ENCODE measurements around the gene EFNB2. TPM values are rescaled to one million over a fixed set of nuclear protein-coding genes. Genes with fewer than 3 reads are reported as not detected.

The EFNB2 gene
- total RNA-seq, 4 donors from 2014 or later = 17.1 to 45.4 (median 28.3) TPM

DNA sequence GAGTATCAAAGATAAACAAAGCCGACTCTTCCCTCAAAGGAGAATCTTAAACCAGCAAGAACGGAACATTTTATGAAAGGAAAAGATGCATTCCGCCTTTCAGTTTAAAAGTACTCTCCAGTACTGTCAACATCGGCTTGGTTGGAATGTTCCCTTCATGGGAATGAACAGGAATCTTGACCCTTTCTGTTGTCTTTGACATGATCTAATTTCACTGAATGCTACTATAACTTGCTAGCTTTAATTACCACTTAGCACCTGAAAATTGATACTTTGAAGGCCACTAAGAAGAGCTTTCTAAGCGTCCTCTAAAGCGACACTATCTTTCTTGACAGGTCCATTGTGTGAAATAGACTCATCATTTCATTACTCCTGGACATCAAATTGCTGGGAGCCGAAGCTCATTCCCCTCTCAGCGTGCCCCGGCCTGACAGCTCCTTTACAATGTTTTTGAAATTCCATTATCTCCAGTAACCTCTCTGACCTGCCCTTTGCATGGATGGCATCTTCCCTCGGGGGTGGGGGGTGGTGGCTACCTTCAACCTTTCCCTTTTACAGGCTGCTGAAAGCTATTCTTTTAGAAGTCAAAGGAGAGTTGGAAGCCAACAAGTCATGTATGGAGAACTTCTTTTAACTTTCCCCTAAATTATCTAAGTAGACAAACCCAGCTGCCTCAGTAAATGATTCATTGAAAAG lies 67.9 kb downstream of the EFNB2 start:
- H3K36me3 ChIP-seq = no peaks in the 10 kb centered on the region
- H3K27ac ChIP-seq = no peak overlapping the region
- no peak for TF ChIP-seq EP300 (IDR thresholded peaks at IDR 0.05)
- TF ChIP-seq POLR2A (IDR thresholded peaks at IDR 0.05) = no peak
- no peak for TF ChIP-seq POLR2AphosphoS5 (IDR thresholded peaks at IDR 0.05)
- TF ChIP-seq, protein P1, sequence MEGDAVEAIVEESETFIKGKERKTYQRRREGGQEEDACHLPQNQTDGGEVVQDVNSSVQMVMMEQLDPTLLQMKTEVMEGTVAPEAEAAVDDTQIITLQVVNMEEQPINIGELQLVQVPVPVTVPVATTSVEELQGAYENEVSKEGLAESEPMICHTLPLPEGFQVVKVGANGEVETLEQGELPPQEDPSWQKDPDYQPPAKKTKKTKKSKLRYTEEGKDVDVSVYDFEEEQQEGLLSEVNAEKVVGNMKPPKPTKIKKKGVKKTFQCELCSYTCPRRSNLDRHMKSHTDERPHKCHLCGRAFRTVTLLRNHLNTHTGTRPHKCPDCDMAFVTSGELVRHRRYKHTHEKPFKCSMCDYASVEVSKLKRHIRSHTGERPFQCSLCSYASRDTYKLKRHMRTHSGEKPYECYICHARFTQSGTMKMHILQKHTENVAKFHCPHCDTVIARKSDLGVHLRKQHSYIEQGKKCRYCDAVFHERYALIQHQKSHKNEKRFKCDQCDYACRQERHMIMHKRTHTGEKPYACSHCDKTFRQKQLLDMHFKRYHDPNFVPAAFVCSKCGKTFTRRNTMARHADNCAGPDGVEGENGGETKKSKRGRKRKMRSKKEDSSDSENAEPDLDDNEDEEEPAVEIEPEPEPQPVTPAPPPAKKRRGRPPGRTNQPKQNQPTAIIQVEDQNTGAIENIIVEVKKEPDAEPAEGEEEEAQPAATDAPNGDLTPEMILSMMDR (IDR thresholded peaks at IDR 0.05) = no peak
- H3K9me3 ChIP-seq = no peaks in the 10 kb centered on the region
- no peak overlapping the region for H3K4me3 ChIP-seq
- WGBS = 84% methylated on average over 10 of the region's 10 CpGs
- no peak for DNase-seq (ENCODE audit: low spot score in 2 of 2)
- H3K27me3 ChIP-seq = peaks cover 3% of the 10 kb centered on the region
- peaks cover 14% of the 10 kb centered on the region for H3K4me1 ChIP-seq

- H3K4me1 ChIP-seq = peaks cover 7% of the 10 kb centered on the region
Measured at GRCh38 chr13:106466691-106467426, 68.6 kb downstream of the EFNB2 start.

DNA sequence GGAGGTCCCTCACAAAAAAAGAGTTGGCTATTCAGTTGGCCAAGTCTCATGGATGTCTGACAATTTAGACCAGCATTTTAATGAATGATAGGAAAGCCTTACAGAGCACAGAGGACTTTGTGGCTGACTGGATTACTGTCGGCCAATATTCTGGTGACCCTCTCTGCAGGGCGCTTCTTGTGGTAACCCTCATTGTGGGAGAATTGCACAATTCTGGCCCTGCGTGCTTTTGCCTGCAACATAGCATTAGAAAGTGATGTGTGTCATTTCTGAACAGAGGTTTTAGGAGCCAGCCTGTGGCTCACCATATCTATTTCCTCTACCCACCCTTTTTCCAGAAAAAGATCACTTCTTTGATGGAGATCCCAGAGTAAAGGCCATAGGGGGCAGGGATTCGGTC lies 71.4 kb downstream of the EFNB2 start:
- TF ChIP-seq, protein P1 (IDR thresholded peaks at IDR 0.05) = no peak
- no peak for TF ChIP-seq POLR2AphosphoS5 (IDR thresholded peaks at IDR 0.05)
- no peak for TF ChIP-seq POLR2A (IDR thresholded peaks at IDR 0.05)
- no peak for TF ChIP-seq EP300 (IDR thresholded peaks at IDR 0.05)
- Histone ChIP-seq H3K36me3 (no peaks in the 10 kb centered on the region), H3K4me1 (peaks cover 6% of the 10 kb centered on the region), H3K27ac (no peak overlapping the region), H3K4me3 (no peak overlapping the region), H3K27me3 (peaks cover 3% of the 10 kb centered on the region), H3K9me3 (no peaks in the 10 kb centered on the region)
- WGBS = 83% methylated on average over 4 of the region's 4 CpGs
- no peak for DNase-seq (ENCODE audit: low spot score in 2 of 2)

More at GRCh38 chr13:106466691-106467426, 68.6 kb downstream of the EFNB2 start:
- no peaks in the 10 kb centered on the region for H3K9me3 ChIP-seq
- no peak overlapping the region for H3K27ac ChIP-seq
- TF ChIP-seq POLR2A (IDR thresholded peaks at IDR 0.05) = no peak
- TF ChIP-seq POLR2AphosphoS5 (IDR thresholded peaks at IDR 0.05) = no peak
- no peak for TF ChIP-seq EP300 (IDR thresholded peaks at IDR 0.05)
- TF ChIP-seq, protein P1 (IDR thresholded peaks at IDR 0.05) = no peak
- WGBS = 87% methylated on average over 7 of the region's 7 CpGs
- no peak overlapping the region for H3K4me3 ChIP-seq
- no peaks in the 10 kb centered on the region for H3K36me3 ChIP-seq
- DNase-seq (ENCODE audit: low spot score in 2 of 2) = no peak
- peaks cover 3% of the 10 kb centered on the region for H3K27me3 ChIP-seq

DNA sequence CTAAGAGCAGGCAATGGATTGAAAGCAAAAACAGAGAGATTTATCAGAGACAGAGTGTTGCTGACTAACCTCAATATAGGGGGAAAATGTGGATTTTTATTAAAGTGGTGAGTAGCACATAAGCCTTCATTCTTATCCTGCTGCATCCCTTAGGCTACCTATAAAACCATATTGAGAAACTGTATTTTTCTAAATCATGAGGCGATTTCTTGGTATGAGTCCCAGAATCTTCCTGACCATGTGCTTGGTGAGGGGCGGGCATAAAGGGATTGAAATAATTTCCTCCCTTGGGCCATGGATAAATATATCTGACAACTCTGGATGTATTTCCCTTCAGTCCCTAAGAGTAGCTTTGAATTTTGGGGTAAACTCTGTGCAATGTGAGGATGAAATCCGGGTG lies 72.8 kb downstream of the EFNB2 start:
- H3K27me3 ChIP-seq = peaks cover 3% of the 10 kb centered on the region
- no peak overlapping the region for H3K27ac ChIP-seq
- TF ChIP-seq POLR2A (IDR thresholded peaks at IDR 0.05) (no peak), EP300 (IDR thresholded peaks at IDR 0.05) (no peak), POLR2AphosphoS5 (IDR thresholded peaks at IDR 0.05) (no peak)
- TF ChIP-seq, protein P1 (IDR thresholded peaks at IDR 0.05) = no peak
- no peak overlapping the region for H3K4me3 ChIP-seq
- DNase-seq (ENCODE audit: low spot score in 2 of 2) = no peak
- H3K36me3 ChIP-seq = no peaks in the 10 kb centered on the region
- no peaks in the 10 kb centered on the region for H3K4me1 ChIP-seq
- H3K9me3 ChIP-seq = no peaks in the 10 kb centered on the region
- WGBS = 71% methylated on average over 3 of the region's 3 CpGs

DNA sequence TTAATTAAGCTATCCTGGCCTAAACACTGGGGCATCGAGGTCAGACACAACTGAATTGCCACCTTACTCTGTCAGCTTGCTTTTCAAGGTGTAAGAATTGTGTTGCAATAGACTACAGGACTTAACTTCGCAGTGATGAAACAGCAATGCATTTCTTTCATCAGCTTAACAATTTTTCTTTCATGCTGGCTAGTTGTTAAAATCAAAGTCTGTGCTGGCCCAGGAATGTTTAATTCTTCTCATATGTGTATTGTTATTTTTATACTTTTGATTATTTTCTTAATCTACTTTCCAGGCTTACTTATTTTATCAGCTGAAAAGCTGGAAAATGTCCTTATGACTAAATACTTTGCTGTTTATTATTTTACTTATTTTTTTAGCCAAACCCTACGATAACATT lies 79.7 kb downstream of the EFNB2 start:
- no peaks in the 10 kb centered on the region for H3K36me3 ChIP-seq
- no peaks in the 10 kb centered on the region for H3K27me3 ChIP-seq
- no peak for DNase-seq (ENCODE audit: low spot score in 2 of 2)
- 47% methylated on average over 3 of the region's 3 CpGs for WGBS
- H3K4me3 ChIP-seq = no peak overlapping the region
- H3K9me3 ChIP-seq = no peaks in the 10 kb centered on the region
- H3K4me1 ChIP-seq = no peaks in the 10 kb centered on the region
- H3K27ac ChIP-seq = no peak overlapping the region
- TF ChIP-seq EP300 (IDR thresholded peaks at IDR 0.05) (no peak), POLR2A (IDR thresholded peaks at IDR 0.05) (no peak), POLR2AphosphoS5 (IDR thresholded peaks at IDR 0.05) (no peak)
- TF ChIP-seq, protein P1 (IDR thresholded peaks at IDR 0.05) = no peak
